ENCODE measurements around the gene IL11. TPM values are rescaled to one million over a fixed set of nuclear protein-coding genes. Genes with fewer than 3 reads are reported as not detected.

The IL11 gene
- total RNA-seq, 1 donor from 2014 or later, result 183 TPM

DNA sequence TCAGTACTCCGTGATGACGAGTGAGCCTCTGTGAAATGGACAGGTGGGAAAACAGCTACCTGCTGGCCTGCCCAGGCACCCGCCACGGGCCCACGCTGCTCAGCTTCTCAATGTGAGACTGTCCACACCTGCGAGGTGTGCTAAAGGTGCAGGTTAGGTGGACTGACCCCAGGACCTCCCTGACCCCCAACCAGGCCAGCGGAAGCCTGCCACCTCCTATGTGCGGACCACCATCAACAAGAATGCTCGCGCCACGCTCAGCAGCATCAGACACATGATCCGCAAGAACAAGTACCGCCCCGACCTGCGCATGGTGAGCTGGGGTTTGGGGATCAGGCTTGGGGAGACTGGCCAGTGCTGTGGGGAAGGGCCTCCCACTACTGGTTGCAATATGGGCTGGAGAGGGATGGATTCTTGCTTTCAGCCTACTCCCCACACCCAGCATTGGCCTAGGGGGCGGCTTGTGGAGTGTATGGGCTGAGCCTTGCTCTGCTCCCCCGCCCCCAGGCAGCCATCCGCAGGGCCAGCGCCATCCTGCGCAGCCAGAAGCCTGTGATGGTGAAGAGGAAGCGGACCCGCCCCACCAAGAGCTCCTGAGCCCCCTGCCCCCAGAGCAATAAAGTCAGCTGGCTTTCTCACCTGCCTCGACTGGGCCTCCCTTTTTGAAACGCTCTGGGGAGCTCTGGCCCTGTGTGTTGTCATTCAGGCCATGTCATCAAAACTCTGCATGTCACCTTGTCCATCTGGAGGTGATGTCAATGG lies 17.7 kb upstream of the IL11 start:
- H3K27me3 ChIP-seq (ENCODE audit: insufficient read depth, low read length), result no peaks in the 10 kb centered on the region
- TF ChIP-seq, protein P1, sequence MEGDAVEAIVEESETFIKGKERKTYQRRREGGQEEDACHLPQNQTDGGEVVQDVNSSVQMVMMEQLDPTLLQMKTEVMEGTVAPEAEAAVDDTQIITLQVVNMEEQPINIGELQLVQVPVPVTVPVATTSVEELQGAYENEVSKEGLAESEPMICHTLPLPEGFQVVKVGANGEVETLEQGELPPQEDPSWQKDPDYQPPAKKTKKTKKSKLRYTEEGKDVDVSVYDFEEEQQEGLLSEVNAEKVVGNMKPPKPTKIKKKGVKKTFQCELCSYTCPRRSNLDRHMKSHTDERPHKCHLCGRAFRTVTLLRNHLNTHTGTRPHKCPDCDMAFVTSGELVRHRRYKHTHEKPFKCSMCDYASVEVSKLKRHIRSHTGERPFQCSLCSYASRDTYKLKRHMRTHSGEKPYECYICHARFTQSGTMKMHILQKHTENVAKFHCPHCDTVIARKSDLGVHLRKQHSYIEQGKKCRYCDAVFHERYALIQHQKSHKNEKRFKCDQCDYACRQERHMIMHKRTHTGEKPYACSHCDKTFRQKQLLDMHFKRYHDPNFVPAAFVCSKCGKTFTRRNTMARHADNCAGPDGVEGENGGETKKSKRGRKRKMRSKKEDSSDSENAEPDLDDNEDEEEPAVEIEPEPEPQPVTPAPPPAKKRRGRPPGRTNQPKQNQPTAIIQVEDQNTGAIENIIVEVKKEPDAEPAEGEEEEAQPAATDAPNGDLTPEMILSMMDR (IDR thresholded peaks at IDR 0.05; ENCODE audit: insufficient read depth, low read depth, low read length), result no peak
- TF ChIP-seq EZH2 (IDR thresholded peaks at IDR 0.05; ENCODE audit: insufficient read depth, low read length), result no peak
- H3K4me1 ChIP-seq (ENCODE audit: insufficient read depth, low read length), result peaks cover 52% of the 10 kb centered on the region
- peak overlapping the region; percentile 95 for H3K4me3 ChIP-seq (ENCODE audit: insufficient read depth, low read depth, low read length)
- H3K79me2 ChIP-seq (ENCODE audit: insufficient read depth, low read length), result peaks cover 50% of the 10 kb centered on the region
- peak overlapping the region; percentile 98 for H3K9ac ChIP-seq (ENCODE audit: low read length)
- FAIRE-seq (no peak), DNase-seq (ENCODE audit: low read depth) (no peak)
- Mint-ChIP-seq H3K9me3 (ENCODE audit: unreplicated experiment) (no peaks in the 10 kb centered on the region), H3K36me3 (ENCODE audit: low read depth, unreplicated experiment) (peaks cover 24% of the 10 kb centered on the region), H3K27me3 (ENCODE audit: low read depth, unreplicated experiment) (no peaks in the 10 kb centered on the region), H3K4me1 (ENCODE audit: low read depth, unreplicated experiment) (peaks cover 40% of the 10 kb centered on the region), H3K4me3 (ENCODE audit: unreplicated experiment) (peak overlapping the region; percentile 100), H3K27ac (ENCODE audit: unreplicated experiment) (no peak overlapping the region)
- peaks cover 70% of the 10 kb centered on the region for H4K20me1 ChIP-seq (ENCODE audit: insufficient read depth, low read length)
- no peaks in the 10 kb centered on the region for H3K9me3 ChIP-seq (ENCODE audit: insufficient read depth, low read depth, low read length)
- no peak overlapping the region for H2AFZ ChIP-seq (ENCODE audit: low read depth, low read length)
- peak overlapping the region; percentile 97 for H3K4me2 ChIP-seq (ENCODE audit: low read length)
- peaks cover 30% of the 10 kb centered on the region for H3K36me3 ChIP-seq (ENCODE audit: insufficient read depth, low read length)
- no peak overlapping the region for H3K27ac ChIP-seq (ENCODE audit: low read depth, low read length)

DNA sequence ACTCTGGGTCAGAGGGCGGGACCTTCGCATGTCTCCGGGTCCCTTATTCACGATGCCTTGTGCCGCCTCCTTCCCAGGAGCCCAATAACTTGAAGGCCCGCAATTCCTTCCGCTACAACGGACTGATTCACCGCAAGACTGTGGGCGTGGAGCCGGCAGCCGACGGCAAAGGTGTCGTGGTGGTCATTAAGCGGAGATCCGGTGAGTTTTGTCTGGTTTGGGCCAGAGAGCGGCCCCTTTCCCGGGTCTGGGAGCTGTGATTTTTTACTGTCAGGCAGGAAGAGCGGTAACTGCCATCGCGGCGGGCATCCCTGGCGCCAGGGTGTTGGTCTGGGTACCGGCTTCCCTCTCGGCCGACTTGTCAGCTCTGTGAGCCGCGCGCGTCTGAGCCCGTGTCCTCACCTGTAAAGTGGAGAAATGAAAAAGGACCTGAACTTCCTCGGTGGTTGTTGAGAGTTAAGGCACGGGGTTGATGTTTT lies 16.3 kb upstream of the IL11 start:
- no peak for FAIRE-seq
- H3K9me3 Mint-ChIP-seq (ENCODE audit: unreplicated experiment), result peaks cover 2% of the 10 kb centered on the region
- peaks cover 28% of the 10 kb centered on the region for H3K36me3 Mint-ChIP-seq (ENCODE audit: low read depth, unreplicated experiment)
- Histone ChIP-seq H3K4me2 (ENCODE audit: low read length) (peak overlapping the region; percentile 97), H2AFZ (ENCODE audit: low read depth, low read length) (no peak overlapping the region), H3K9ac (ENCODE audit: low read length) (peak overlapping the region; percentile 98), H4K20me1 (ENCODE audit: insufficient read depth, low read length) (peaks cover 57% of the 10 kb centered on the region), H3K4me1 (ENCODE audit: insufficient read depth, low read length) (peaks cover 52% of the 10 kb centered on the region), H3K9me3 (ENCODE audit: insufficient read depth, low read depth, low read length) (no peaks in the 10 kb centered on the region), H3K79me2 (ENCODE audit: insufficient read depth, low read length) (peaks cover 50% of the 10 kb centered on the region), H3K27ac (ENCODE audit: low read depth, low read length) (peak overlapping the region; percentile 93), H3K4me3 (ENCODE audit: insufficient read depth, low read depth, low read length) (peak overlapping the region; percentile 95), H3K36me3 (ENCODE audit: insufficient read depth, low read length) (peaks cover 30% of the 10 kb centered on the region), H3K27me3 (ENCODE audit: insufficient read depth, low read length) (no peaks in the 10 kb centered on the region)
- no peak for DNase-seq (ENCODE audit: low read depth)
- H3K27ac Mint-ChIP-seq (ENCODE audit: unreplicated experiment), result peak overlapping the region; percentile 98
- H3K27me3 Mint-ChIP-seq (ENCODE audit: low read depth, unreplicated experiment), result no peaks in the 10 kb centered on the region
- TF ChIP-seq, protein P1 (IDR thresholded peaks at IDR 0.05; ENCODE audit: insufficient read depth, low read depth, low read length), result no peak
- TF ChIP-seq EZH2 (IDR thresholded peaks at IDR 0.05; ENCODE audit: insufficient read depth, low read length), result no peak
- peak overlapping the region; percentile 100 for H3K4me3 Mint-ChIP-seq (ENCODE audit: unreplicated experiment)
- H3K4me1 Mint-ChIP-seq (ENCODE audit: low read depth, unreplicated experiment), result peaks cover 33% of the 10 kb centered on the region
